WERI-Rb-1 (cell line): Measurements from ENCODE around the gene BRSK2.

Experiments
- DNase-seq: peaks from one replicate; pipeline ENCODE4 v3.0.0-alpha.2; 2020
- H3K27ac ChIP-seq: fragments of 250-450 bp; sonication (Bioruptor Pico); 2 replicates; pipeline ENCODE4 v1.5.1; 2020; ENCODE audit warnings: mild to moderate bottlenecking, moderate library complexity
- H3K27me3 ChIP-seq: fragments of 250-450 bp; sonication (Bioruptor Pico); 2 replicates; pipeline ENCODE4 v1.5.1; 2021; ENCODE audit warnings: mild to moderate bottlenecking, low read depth, moderate library complexity; ENCODE audit not compliant: insufficient read depth, severe bottlenecking
- H3K36me3 ChIP-seq: fragments of 250-450 bp; sonication (Bioruptor Pico); 2 replicates; pipeline ENCODE4 v1.5.1; 2020; ENCODE audit warnings: mild to moderate bottlenecking, moderate library complexity
- H3K4me3 ChIP-seq: 2 replicates; pipeline ENCODE4 v1.5.1; 2011; ENCODE audit warnings: low read depth, mild to moderate bottlenecking, control low read depth, low read length
- H3K9me3 ChIP-seq: fragments of 250-450 bp; sonication (Bioruptor Pico); 2 replicates; pipeline ENCODE4 v1.5.1; 2021; ENCODE audit warnings: mild to moderate bottlenecking, moderate library complexity; ENCODE audit not compliant: severe bottlenecking
- TF ChIP-seq, protein P1 (sequence below): IDR thresholded peaks from 2 replicates; pipeline ENCODE4 v1.5.1; 2011; ENCODE audit warnings: low read depth, mild to moderate bottlenecking, control low read depth, inconsistent platforms, low read length

The BRSK2 gene

DNA sequence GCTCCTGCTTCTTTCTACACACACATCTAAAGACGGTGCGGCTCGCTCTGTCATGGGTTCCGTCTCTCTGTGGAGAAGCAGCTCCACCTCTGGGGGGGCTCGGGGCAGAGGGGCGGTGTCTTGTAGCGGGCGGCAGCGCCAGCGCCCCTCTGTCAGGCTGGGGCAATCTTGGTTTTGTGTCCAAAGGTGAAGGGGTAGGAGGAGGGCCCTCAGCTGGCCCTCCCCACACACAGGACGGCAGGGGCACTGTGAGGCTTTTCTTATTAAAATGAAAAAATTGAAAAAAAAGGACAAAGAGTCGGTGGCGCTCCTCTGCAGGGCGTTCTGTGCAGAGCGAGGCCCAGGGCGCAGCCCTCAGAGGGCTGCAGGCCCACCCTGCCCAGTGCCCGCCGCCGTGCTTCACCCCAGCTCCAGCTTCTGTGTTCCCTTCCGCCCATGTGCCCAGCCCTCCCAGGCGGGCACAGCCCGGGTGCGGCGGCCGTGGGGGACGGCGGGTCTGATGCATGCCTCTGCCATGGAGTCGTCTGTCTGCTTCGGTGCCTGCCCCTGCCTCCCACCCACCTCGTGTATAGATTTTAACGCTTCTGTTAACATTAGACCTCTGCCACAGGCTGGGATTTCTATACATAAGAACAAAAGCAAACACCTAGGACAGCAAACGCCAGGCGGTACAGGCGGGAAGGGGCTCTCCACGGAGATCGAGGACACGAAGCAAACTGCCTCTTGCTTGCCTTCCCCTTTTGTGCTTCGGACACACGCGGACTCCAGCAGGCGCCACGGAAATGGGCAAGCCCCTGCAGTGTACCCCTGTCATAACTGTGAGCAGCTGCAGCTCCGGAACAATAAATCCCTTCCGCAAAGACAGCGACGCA lies 72.3 kb downstream of the BRSK2 start:
- H3K9me3 ChIP-seq: no peaks in the 10 kb centered on the region
- no peak for DNase-seq
- TF ChIP-seq, protein P1, sequence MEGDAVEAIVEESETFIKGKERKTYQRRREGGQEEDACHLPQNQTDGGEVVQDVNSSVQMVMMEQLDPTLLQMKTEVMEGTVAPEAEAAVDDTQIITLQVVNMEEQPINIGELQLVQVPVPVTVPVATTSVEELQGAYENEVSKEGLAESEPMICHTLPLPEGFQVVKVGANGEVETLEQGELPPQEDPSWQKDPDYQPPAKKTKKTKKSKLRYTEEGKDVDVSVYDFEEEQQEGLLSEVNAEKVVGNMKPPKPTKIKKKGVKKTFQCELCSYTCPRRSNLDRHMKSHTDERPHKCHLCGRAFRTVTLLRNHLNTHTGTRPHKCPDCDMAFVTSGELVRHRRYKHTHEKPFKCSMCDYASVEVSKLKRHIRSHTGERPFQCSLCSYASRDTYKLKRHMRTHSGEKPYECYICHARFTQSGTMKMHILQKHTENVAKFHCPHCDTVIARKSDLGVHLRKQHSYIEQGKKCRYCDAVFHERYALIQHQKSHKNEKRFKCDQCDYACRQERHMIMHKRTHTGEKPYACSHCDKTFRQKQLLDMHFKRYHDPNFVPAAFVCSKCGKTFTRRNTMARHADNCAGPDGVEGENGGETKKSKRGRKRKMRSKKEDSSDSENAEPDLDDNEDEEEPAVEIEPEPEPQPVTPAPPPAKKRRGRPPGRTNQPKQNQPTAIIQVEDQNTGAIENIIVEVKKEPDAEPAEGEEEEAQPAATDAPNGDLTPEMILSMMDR: no peak
- peaks cover 25% of the 10 kb centered on the region for H3K36me3 ChIP-seq
- H3K27ac ChIP-seq: no peak overlapping the region
- H3K27me3 ChIP-seq: no peaks in the 10 kb centered on the region
- no peak overlapping the region for H3K4me3 ChIP-seq

DNA sequence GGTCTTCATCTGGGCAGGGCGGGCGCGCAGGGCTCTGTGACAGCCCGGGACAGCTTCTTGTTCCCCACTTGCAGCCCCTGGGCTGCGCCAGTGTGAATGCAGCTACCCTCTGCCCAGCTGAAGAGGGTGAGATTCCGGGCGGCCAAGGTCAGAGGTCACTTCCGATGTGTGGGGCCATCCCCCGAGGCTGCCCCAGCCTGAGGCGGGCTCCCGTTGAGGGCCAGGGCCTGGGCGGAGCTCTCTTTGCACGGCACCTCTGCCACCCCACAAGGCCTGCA lies 72.9 kb downstream of the BRSK2 start:
- H3K4me3 ChIP-seq: no peak overlapping the region
- DNase-seq: no peak
- peaks cover 21% of the 10 kb centered on the region for H3K36me3 ChIP-seq
- no peaks in the 10 kb centered on the region for H3K27me3 ChIP-seq
- H3K27ac ChIP-seq: no peak overlapping the region; the same call in 1 of the 2 replicates
- TF ChIP-seq, protein P1: no peak
- no peaks in the 10 kb centered on the region for H3K9me3 ChIP-seq

DNA sequence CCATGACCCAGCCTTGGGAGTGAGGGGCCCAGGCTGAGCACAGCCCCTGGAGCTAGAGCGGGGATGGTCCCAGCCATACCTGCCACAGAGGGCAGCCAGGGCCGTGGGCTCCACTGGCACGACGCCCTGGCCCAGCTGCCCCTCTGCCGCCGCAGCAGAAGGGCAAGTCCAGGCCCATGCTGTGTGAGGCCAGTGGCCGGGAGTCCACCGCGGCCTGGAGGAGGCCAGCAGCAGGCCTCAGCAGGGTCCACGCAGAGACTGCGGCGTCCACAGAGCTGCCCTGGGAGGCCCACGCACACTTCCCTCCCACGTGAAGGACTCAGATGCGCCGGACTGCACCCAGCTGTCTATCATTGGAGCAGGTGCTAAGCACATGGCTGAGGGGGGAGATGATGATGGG lies 73.3 kb downstream of the BRSK2 start:
- no peak overlapping the region; the same call in 1 of the 2 replicates for H3K27ac ChIP-seq
- no peaks in the 10 kb centered on the region for H3K27me3 ChIP-seq
- TF ChIP-seq, protein P1: no peak
- DNase-seq: no peak
- peaks cover 21% of the 10 kb centered on the region for H3K36me3 ChIP-seq
- no peak overlapping the region for H3K4me3 ChIP-seq
- no peaks in the 10 kb centered on the region for H3K9me3 ChIP-seq

DNA sequence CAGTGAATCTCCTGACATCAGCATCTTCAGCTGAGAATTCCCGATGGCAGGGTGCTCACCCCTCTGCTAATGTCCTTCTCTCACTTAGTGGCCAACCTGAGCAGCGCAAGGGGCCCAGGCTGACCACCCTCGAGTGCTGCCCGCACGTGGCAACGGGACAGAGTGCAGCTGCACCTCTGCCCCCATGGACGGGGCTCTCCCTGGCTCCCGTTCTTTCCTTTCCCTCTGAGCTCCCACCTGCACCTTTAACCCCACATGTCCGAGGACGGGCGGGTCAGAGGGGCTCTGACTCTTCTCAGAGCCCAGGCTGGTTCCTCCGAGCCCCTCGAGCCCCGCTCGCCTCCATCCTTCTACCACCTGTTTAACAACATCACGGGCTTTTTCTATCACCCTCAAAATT lies 77.0 kb downstream of the BRSK2 start:
- TF ChIP-seq, protein P1: no peak
- H3K27ac ChIP-seq: no peak overlapping the region
- DNase-seq: no peak

DNA sequence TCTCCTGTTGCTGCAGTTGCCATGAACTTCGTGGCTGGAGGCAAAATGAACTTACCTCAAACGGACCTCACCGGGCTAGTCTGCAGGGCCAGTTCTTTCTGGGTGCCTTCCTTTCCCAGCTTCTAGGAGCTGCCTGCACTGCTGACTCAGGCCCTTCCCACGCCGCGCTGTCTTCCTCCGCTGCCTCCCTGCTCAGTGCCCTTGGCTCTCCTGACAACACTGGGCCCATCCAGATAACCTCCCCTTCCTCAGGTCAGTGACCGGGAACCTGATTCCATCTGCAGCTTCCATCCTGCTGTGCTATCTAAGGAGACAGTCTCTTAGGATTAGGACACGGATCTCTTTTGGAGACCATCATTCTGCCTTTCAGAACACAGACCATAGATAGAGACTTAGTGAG lies 77.5 kb downstream of the BRSK2 start:
- Histone ChIP-seq H3K36me3 (peaks cover 13% of the 10 kb centered on the region), H3K27me3 (no peaks in the 10 kb centered on the region), H3K4me3 (no peak overlapping the region), H3K9me3 (no peaks in the 10 kb centered on the region), H3K27ac (no peak overlapping the region)
- TF ChIP-seq, protein P1: no peak
- no peak for DNase-seq

More for the DNA sequence above, 77.0 kb downstream of the BRSK2 start:
- Histone ChIP-seq H3K36me3 (peaks cover 15% of the 10 kb centered on the region), H3K9me3 (no peaks in the 10 kb centered on the region), H3K27me3 (no peaks in the 10 kb centered on the region), H3K4me3 (no peak overlapping the region)

DNA sequence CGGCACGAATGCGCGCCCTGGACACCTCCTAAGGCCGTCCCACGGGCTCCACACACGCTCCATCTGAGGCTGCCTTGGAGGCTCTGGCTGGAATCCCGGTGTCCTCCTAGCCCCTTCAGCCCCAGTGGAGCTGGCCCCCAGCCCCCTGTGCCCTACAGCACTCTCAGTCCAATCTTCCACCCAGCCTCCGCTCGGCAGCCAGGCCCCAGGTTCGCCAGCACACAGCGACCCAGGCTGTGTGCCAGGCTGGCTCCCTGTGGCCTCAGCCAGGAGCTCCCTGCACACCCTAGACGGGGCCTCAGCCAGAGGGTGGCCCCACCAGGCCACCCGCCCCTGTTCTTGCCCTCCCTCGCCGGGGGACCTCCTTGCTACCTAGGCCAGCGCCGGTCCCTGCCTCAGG lies 78.3 kb downstream of the BRSK2 start:
- Histone ChIP-seq H3K9me3 (no peaks in the 10 kb centered on the region), H3K27ac (no peak overlapping the region), H3K36me3 (peaks cover 6% of the 10 kb centered on the region; the same call in 1 of the 2 replicates), H3K27me3 (no peaks in the 10 kb centered on the region), H3K4me3 (no peak overlapping the region)
- no peak for DNase-seq
- TF ChIP-seq, protein P1: no peak
